ENCODE data around the gene NACC2.

The NACC2 gene

DNA sequence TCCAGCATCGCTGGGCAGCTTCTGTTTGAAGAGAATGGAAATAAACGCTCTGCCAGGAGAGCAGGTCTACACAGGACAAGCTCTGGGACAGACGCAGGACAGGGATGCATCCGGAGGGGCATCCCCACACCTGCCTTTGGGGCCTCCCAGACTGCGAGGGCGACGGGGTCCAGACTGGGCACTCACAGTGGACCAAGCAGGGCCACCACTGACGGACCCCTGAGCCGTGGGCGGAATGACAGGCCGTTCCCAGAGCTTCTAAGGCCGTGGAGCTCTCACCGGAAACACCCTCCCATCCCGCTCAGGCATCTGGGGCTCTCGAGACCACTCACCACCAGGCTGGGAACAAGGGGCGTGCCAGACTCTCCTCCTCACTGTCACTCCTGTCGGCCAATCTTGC lies 34.1 kb upstream of the NACC2 start:
- no peak for DNase-seq (ENCODE audit: low read depth)

DNA sequence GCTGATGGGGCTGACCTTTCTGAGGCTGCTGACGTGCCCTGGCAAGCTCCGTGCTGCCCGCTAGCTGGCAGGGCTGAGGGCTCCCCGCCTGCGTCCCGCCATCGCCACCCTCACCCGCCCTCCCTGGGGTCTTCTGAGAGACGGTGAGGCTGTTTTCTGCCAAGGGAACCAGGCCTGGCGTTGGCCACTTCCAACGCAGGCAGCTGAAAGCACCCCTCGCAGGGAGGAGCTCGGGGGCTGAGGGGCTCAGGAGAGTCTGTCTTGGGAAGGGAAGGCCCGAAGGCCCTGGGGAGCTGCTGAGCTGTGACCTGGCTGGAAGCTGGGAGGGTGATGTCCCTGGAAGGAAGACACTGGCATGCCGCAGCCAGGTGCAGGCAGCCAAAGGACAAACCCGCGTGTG lies 33.3 kb upstream of the NACC2 start:
- DNase-seq (ENCODE audit: low read depth), result no peak

DNA sequence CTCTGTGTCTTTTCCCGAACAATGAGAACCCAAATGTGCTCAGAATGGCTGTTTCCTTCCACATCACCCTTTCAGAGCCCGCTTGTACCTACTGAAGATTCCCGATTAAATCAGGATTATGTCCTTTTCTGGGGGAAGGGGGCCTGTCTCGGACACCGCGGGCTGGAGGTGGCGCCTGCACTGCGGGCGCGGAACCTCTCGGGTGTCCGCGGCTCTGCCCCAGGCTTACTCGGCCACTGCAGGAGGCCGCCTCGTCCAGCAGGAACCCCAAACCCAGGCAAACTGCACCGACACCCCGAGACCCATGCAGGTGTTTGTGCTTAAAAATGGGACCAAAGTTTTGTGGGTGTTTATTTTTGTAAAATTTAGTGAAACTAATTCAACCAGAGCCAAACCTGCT lies 32.2 kb upstream of the NACC2 start:
- no peak for DNase-seq (ENCODE audit: low read depth)

DNA sequence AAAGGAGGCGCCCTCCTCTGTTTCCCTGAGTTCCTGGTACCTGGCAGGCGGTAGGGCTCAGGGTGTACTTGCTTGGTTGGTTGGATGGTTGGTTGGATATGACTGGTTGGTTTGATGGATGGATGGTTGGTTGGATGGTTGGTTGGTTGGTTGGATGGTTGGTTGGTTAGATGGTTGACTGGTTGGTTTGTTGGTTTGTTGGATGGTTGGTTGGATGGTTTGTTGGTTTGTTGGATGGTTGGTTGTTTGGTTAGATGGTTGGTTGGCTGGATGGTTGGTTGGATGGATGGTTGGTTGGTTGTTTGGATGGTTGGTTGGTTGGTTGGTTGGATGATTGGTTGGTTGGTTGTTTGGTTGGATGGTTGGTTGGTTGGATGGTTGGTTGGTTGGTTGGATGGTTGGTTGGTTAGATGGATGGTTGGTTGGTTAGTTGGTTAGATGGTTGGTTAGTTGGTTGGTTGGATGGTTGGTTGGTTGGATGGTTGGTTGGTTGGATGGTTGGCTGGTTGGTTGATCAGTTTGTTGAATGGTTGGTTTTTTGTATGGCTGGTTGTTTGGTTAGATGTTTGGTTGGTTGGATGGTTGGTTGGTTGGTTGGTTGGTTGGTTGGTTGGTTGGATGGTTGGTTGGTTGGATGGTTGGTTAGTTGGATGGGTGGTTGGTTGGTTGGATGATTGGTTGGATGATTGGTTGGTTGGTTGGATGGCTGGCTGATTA lies 30.0 kb upstream of the NACC2 start:
- no peak for DNase-seq (ENCODE audit: low read depth)

DNA sequence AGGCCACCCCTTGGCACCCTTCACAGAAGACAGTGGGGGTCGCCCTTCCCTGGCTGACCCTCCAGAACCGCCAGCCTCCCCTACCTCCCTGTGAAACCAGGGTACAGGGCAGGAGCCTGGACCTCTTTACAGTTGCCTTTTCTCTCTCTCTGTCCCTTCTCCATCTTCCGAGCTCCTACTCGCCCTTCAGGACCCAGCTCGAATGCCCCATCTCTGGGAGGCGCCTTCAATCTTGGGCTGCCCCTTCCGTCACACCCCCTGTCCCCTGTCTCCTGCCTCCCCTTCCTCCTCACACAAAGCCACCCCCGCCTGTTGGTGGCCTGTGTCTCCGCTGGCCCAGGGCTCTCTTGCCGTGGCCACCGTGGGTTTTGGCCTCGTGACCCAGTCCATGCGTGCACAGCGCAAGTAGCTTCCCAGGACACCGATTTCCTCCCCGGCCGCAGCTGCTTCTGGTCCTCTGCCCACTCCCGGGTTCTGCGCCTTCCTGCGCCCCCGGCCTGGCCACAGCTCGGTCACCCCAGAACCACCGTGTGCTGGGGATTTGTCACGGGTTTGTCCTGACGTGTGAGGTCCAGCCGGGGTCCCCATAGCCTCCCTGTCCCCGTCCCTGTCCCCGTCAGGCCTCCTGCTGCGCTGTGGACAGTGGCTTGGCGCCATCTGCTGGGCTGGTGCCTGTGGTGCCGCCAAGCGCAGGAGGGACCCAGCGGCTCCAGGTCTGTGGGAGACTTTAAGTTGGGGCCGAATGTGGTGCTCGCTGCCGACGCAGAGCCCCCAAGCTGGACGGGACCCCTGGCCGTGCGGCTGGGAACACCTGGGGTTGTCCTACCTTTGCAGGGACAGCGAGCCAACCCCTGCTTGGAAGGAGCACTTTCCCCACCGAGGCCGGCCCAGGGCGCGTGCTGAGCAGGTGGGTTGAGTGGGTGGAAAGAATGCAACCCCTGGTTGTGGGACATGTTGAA lies 27.6 kb upstream of the NACC2 start:
- peak; percentile 44 for DNase-seq (ENCODE audit: low read depth)

DNA sequence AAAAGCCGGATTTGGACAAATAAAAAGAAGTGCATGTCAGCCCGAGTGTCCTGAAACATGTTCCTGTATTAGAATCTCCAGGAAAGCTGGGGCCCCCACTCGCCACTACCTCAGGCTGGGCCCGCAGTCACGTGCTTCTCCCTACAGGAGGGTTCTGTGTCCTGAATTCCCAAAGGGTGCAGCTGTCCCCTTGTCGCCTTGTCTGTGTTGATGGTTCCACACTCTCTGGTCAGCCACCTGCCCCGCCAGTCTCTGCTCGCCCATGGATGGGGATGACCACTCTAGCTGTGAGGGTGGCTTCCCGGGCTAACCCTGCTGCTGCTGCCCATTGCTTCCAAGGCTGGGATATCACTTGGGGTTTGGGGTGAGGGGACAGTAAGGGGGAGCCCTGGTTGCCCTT lies 26.7 kb upstream of the NACC2 start:
- DNase-seq (ENCODE audit: low read depth), result no peak

DNA sequence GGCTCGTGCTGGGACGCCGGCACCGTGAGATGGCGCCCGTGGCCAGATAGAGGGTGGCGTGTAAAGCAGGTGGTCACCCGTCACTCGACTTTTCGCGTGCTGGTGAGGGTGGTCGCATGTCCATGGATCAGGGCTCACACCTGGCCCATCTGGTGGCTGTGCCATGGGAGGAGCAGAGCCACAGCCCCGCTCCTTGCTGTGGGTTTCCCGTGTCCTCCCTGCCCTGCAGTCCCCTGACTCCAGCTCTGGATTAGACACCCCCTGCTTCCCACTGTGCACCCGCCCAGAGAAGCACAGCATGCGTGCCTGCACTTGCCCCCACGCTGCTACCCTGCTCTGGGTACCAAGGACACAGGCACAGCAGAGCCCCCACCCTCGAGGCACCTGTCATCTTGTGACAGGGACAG lies 25.4 kb upstream of the NACC2 start:
- no peak for DNase-seq (ENCODE audit: low read depth)

DNA sequence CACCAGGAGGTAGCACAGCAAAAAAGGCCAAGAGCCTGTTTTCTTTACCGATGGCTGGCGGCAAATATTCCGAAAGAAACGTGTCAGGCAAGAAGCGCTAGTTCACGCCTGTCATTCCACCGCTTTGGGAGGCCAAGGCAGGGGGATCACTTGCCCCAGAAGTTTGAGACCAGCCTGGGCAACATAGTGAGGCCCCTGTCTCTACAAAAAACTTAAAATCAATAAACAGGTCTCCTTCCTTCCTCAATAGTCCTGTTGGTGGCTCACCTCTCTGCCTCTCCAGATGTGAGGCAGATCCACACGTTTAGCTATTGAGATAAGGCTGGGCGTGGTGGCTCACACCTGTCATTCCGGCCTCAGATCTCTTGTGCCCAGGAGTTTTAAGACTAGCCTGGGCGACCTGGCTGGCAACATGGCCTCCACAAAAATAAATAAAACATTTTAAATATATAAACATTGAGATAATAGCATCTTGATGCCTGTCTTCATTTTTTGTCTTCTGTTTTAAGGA lies 24.8 kb upstream of the NACC2 start:
- DNase-seq (ENCODE audit: low read depth), result no peak

DNA sequence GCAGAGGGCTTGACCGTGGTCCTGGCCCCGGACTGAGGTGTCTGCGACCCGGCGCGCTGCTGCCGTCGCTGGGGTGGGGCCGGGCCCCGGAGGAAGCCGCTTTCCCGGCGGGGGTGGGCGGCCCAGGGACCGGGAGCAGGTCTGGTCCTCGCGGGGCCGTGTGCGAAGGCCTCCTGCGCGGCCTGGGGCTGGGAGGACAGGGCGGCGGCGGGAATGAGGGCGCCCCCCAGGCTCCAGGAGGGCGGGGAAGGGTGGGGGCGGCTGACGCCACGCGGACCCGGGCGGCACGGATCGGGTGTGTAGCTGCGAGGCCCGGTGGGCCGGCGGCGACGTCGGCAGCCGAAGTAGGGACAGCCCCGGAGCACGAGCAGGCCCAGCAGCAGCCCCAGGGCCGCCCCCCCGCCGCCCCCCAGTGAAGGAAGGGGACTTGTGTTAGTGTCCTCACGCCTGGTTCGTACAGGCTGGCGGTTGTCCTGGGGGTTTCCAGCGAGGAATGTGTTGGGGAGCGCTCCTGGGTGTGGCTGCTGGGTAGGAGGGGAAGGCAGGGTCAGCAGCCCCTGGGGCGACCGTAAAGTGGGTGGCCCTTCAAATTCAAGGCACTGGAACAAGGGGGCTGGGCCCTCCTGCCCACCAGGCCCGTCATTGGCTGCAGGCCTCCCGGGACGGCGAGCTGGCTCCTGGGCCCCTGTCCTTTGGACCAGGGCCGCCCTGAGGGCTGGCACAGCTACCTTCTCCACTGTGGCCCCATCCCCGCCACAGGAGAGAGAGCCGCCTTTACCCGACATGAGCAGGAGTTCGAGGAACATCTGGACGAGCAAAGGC lies 24.2 kb upstream of the NACC2 start:
- no peak for DNase-seq (ENCODE audit: low read depth)

DNA sequence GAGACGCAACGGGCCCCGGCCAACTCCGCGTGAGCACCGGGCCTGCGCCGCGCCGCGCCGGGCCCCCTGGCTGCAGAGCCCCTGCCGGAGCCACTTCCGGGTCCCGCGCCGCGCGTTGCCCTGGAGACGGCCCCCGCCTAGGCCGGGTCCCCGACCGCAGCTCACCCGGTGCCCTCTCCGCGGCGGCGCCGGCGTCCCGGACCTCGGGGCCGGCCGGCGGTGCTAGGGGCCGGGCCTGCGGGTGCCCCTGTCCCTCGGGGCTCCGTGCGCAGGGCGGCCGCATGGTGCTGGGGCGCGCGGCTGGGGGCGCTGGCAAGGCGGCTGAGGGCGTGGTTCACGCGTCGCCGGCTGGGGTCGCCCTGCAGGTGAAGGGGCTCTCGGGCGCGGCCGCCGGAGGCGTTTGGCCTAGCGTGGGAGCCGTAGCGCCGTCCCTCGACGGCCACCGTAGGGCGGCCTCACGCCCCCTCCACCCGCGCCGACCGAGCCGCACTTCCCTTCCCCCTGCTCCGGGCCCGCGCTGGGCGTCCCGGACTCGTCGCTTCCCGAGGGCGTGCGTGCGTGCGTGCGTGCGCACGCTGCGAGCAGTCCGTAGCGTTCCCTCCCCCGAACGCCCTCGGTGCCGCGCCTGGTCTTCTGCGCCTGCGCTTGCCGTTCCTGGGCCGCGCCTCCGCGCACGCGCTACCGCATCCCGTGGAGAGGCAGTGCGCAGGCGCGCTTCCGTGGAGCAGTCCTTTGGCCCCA lies 23.4 kb upstream of the NACC2 start, which contains the start of gene TMEM250:
Gene TMEM250, minus strand, starts transcription at position 556 of the 741 bp plus-strand sequence. CDS start 1,975 bp downstream, outside the sequence.
- DNase-seq (ENCODE audit: low read depth), result peak; percentile 90

DNA sequence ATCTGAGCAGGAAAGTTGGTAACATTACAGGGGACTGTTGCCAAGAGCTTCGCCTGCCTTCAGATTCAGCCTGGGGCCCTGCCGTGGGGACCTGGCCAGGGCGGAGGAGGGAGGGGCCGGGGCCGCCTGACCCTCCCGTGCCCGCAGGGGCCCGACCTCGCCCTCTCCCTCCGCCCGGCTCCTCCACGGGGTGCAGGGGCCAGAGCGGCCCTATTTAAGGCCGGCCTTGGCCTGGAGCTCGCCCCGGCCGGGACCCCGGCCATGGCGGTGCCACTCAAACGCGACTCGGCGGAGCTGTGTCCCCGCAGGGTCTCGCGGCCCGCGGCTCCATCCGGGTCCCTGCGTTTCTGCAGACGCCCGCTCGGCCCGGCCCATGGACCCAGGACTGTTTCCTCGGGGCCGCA lies 22.8 kb upstream of the NACC2 start:
- no peak for DNase-seq (ENCODE audit: low read depth)

DNA sequence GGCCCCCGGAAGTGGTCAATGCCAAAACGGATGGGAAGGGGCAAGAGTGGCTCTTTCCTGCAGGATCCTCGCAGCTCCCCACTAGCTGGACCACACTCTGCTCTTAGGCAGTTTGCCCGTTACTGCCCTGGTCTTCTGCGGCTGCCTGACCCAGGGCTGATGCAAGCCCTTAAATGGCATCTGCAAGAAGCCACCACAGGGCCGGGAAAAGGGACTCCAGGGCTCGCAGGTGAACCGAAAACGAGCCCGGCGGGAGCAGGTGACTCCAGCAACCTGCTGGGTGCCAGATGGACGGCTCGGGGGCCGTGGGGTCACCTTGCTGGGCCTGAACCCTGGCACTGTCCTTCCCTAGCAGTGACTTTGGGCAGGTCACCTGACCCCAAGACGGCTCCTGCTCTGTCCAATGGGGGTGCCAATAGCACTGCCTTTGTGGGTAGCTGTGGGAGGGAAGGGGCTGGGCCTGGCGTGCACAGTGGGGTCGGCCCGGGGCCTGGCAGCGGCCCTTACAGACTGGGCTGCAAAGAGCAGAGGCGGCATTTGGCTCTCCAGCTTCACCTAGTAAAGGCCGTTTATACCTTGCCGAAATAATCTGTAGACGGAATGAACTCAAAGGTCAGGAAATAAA lies 22.3 kb upstream of the NACC2 start:
- DNase-seq (ENCODE audit: low read depth), result no peak

DNA sequence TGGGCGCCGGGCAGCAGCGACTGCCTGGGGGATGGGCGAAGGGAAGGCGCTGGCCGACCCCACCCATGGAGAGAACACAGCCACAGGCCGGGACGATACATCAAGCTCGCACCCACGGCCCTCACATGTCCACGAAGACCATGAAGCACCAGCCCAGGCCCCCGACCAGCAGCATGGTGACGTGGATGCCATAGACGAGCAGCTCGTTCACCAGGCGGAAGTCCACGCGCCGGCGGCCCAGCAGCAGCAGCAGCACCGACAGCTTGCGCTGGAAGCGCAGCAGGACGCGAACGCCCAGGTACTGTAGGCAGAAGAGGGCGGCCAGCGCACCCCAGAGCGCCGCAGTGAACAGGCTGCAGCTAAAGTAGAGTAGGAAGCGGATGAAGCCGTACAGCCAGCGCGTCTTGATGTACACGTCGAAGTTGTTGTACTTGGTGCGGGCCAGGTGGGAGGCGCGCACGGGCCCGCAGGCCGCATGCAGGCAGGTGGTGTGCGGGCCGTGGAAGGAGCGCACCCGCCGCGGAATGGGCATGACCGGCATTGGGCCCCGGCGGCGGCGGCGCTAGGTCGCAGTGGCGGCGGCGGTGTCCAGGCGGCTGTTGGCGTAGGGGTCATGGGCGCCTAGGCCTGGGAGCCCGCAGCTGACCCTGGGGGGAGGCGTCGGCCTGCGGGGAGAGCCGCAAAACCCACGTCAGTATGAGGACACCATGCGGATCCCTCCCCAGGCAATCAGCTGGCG lies 21.4 kb upstream of the NACC2 start:
- no peak for DNase-seq (ENCODE audit: low read depth)

DNA sequence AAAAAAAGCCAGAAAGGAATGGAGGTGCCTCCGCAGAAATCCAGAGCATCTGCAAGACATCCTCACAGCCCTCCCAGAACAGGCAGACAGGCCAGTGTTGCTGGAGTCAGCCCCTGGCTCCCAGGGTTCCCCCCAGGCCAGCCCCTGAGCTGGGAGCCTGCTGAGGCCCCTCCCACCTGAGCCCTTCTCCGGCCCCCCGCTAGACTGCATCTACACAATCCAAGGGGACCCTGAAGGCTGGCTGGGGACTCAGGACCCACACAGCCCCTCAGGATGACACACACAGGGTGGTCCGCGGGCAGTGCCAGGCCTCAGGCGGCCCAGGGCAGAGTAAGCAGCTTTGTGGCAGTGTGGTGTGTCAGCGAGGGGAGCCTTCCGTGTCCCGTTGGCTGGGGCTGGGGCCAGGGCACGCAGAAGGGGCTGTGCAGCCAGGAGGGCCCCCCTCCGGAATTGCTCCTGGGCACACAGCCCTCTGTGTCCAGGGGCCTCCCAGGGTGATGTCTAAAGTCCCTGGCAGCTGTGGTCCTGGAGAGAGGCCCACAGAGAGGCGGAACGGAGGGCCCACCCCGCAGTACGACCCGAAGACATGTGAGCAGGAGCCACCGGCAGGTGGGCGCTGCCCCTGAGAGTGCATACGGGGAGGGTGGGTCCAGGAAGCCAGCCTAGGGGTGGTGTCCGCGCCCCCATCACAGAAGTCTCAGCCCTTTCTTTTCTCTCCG lies 20.7 kb upstream of the NACC2 start:
- DNase-seq (ENCODE audit: low read depth), result no peak

DNA sequence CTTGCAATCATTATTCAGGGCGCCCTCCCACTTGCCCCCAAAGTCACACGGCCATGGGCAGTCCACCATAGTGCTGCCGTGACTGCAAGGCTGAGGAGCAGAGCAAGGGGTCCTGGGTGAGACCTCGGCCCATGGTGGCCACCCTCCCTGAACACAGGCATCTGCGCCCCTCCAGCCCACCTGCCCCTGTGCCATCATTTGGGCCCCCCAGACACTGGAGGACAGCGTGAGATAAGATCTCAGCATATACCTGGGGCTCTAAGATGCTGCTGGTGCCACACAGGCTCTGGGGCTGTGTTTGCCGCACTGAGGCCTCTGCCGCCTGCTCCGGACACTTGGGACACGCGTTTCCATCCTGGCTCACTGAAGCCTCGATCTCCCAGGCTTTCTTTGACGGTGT lies 20.1 kb upstream of the NACC2 start:
- no peak for DNase-seq (ENCODE audit: low read depth)

DNA sequence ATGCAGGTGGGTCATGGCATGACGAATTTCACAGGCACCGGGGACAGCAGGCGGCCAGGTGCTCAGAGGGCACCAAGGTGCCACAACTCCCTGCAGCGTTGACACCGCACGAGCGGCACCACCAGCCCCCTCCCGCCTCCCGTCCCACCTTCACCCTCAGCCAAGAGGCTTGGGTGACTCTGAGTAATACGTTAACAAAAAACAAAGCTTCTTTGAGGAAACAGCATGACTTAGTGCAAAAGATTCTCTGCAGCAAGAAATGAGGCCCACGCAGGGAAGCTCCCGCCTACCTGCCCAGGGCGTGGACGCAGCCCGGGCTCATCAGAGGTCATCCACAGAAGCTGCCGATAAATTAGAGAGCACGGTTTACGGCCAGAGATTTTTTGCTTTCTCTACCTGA lies 19.5 kb upstream of the NACC2 start:
- DNase-seq (ENCODE audit: low read depth), result no peak

DNA sequence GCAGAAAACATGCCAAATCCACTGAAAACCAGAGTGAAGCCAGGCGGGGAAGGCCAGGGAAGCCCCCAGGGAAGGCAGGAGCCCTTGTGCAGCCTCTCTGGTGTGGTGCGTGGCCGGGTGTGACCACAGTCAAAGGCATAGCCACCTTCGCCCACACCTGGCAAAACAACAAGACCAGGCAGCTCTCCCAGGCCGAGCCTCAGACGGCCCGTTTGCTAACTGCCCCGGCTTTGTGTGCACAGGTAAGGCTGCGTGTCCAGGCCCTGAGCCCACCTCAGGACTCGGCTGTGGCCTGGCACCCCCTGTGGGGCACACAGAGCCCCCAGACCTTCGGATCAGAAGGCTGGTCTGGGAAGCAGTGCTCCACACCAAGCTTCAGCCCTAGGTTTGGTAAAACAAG lies 17.5 kb upstream of the NACC2 start:
- DNase-seq (ENCODE audit: low read depth), result no peak

DNA sequence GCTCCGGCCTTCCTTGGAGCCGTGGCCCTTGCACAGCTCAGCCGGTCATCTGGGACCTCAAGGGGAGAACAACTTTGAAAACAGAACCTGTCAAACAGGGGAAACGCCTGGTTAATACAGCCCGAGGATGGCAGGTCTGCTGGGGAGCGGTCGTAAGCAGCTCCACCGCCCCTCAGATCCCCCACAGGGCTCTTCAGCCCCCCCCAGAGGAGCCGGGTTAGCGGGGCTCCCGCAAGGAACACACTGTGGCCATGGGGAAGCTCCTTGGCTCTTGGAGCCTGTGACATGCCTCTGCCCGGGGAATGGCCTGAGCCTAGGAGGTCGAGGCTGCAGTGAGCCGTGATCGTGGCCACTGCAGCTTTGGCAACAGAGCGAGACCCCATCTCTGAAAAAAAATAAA lies 16.8 kb upstream of the NACC2 start:
- DNase-seq (ENCODE audit: low read depth), result no peak

DNA sequence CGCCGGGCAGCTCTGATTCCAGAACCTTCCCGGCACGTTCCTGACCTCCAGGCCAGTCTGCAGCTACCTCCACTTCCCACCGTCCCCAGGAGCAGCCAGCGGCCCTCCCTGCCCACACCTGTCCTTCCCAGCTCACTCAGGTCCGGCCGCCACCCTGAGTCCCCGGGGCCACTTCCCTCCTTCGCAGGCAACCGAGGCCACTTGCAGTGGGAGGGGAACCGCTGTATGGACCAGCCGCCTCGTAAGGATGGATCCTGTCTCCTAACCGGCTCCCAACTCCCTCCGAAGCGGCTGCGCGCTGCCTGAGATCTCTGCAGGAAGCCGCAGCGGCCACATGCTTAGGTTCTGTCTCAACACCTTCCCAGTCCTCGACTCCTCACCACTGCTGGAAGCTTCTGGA lies 16.1 kb upstream of the NACC2 start:
- DNase-seq (ENCODE audit: low read depth), result no peak

Data from stimulated activated CD8-positive, alpha-beta memory T cell treated with anti-CD3 and anti-CD28 coated beads, Interleukin-7, amount 100 ng/mL, for 24 hours (primary cell).